Measurements from ENCODE around the gene PIAS4.

GRCh38 chr19:3984584-3984907 lies 23.0 kb upstream of the PIAS4 start:
- no peak for TF ChIP-seq CTCF (IDR thresholded peaks at IDR 0.05)
- TF ChIP-seq NFYB (CRISPR knock-in tag; conservative IDR thresholded peaks at IDR 0.05; ENCODE audit: low read depth): no peak
- TF ChIP-seq SP1 (CRISPR knock-in tag; conservative IDR thresholded peaks at IDR 0.05): no peak
- TF ChIP-seq IRF2 (CRISPR knock-in tag; IDR thresholded peaks at IDR 0.05; ENCODE audit: borderline replicate concordance, low read depth): no peak
- no peak for TF ChIP-seq NFE2L1 (CRISPR knock-in tag; IDR thresholded peaks at IDR 0.05)
- TF ChIP-seq ZNF232 (CRISPR knock-in tag; IDR thresholded peaks at IDR 0.05): no peak
- TF ChIP-seq FOXK1 (CRISPR knock-in tag; IDR thresholded peaks at IDR 0.05): no peak
- no peak for TF ChIP-seq CREB1 (CRISPR knock-in tag; IDR thresholded peaks at IDR 0.05)

All from WTC11 (cell line).